Measurements from ENCODE around the gene ATP6V0E2.
A peak's percentile ranks its signal among the peaks of the same experiment; 100 is the strongest.

Gene ATP6V0E2

GRCh38 chr7:149838992-149839408 is 34.8 kb upstream of the ATP6V0E2 start:
- no peak for DNase-seq

GRCh38 chr7:149839933-149840332 is 33.8 kb upstream of the ATP6V0E2 start:
- no peak for DNase-seq

DNA sequence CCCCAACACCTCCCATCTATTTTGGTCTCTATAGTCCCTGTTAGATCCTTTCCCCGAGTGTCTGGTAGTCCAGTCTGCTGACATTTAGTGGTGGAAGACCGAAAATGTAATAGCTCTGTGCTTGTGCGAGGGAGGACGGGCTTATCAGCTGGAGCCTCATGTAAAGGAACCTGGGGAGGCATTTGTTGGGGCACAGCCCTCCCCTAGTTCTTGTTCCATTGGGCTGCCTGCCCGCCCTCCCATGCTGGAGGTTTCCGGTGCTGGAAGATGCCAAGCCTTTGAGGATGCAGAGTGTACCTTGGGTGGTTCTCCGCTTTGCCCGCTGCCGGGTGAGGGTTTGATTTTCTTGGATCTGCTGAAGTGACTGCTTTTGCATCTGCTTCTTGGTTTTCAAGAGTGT is 30.2 kb upstream of the ATP6V0E2 start:
- no peak for DNase-seq

GRCh38 chr7:149844445-149844844 is 29.3 kb upstream of the ATP6V0E2 start:
- DNase-seq: no peak

- DNase-seq: no peak
These were observed 28.4 kb upstream of the ATP6V0E2 start for GRCh38 chr7:149845257-149845980.

DNA sequence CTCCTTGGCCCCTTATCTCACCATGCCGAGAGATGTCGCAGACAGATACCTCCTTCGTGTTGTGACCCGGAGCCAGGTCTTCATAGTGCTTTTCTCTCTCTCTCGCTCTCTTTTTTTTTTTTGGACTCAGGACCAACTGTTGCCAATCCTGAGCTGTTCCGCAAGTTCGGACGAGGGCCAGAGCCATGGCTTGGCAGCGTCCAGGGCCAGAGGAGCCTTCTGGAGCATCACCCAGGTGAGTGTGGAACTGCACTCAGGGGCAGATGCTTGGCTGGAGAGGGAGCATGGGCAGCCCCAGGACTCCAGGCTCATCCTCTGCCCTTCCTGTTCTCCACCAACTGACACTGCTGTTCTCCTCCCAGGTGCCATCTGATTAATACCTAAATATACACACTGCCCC is 27.7 kb upstream of the ATP6V0E2 start:
- DNase-seq: no peak

DNA sequence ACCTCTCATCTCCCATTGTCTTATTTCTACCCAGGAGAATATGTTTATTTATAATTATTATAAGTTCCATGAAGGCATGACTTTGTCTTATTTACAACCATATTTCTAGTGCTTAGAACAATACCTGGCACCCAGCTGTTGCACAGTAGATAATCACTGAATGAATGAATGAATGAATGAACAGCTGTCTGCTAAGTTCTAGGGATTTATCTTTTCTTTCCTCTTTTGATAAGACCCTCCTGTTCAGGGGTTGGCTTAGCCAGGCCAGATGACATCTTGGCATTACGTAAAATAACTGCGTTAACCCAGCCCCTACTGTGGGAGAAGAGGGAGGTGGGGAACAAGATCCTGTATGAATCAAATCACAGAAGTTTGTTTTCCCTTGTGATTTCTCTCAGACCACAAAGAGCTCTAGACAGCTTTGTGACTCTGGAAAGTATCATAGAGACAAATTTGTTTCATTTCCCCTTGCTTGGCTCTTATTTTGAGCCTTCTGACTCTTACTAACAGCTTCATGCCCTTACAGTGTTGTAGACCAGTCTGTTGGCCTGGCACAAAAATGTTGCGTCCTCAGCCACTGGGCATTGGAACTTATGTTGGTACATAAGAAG is 27.2 kb upstream of the ATP6V0E2 start:
- no peak for DNase-seq

DNA sequence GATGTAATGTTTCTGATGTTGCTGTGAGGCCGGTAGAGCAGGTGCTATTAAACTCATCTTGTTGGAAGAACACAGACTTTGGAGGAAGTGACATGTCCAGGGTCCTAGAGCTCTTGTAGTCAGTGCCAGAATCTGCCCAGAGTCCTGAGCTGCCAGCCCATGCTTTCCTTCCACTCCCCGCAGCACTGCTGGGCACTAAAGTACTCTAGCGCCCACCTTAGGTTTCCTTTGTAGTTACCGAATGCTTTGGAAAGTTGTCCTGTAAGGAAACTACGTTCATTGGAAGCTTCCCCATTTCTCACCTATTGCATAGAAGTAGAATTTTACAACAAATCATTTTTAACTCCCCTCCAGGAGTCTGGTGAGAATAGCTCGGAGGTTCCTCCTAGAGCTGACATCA is 24.6 kb upstream of the ATP6V0E2 start:
- DNase-seq: no peak

- peak; percentile 26 for DNase-seq
These were observed 23.7 kb upstream of the ATP6V0E2 start for GRCh38 chr7:149850007-149850594.

DNA sequence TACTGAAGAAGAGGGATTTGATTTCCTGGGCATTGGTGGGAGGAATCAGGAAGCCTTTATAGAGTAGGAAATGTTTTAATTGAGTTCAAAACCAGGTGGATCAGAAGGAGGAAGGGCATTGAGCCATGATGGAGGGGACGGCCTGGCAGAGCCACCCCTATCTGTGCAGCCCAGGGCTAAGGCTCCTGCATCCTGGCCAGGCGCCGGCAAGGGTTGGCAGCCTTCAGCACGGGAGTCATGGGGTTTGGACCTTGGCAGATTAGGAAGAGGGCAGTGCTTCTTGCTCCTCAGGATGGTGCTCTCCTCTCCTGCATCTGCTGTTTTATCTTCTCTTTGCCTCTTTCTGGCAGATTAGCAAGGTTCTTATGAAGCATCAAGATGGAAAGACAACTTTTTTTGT is 23.1 kb upstream of the ATP6V0E2 start:
- DNase-seq: no peak

- DNase-seq: no peak
These were observed 22.3 kb upstream of the ATP6V0E2 start for GRCh38 chr7:149851449-149851848.

GRCh38 chr7:149853157-149853556 is 20.6 kb upstream of the ATP6V0E2 start:
- DNase-seq: no peak

DNA sequence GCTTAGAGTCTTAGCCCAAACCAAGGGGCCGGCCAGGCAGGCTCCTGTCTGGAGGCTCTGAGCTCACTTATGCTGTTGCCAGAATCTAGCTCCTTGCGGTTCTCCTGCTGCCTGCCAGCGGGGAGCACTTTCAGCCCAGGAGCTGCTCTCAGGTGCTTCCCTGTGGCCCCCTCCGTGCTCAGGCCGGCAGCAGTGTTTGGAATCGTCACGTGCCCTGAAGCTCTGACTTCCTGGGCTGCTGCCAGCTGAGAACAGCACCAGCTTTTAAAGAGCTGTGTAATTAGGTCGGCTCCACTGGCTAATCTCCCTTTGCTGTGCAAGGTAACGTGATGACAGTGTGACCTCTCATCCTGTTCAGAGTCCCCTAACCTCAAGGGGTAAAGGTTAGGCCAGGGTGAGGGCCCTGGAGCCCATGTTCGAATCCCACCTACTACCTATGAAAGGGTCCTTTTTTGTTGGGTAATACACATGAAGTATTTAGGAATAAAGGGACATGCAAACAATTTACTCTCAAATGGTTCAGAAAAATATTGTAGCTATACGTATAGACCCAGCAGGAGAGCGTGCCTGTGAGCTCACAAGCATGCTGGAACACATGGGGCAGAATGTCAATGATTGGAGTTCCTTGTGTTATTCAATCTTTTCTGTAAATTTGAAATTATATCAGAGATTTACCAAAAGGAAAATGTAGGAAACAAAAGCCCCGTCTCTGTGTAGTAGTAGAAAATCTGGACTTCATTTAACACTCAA is 19.0 kb upstream of the ATP6V0E2 start:
- peak; percentile 68 for DNase-seq

DNA sequence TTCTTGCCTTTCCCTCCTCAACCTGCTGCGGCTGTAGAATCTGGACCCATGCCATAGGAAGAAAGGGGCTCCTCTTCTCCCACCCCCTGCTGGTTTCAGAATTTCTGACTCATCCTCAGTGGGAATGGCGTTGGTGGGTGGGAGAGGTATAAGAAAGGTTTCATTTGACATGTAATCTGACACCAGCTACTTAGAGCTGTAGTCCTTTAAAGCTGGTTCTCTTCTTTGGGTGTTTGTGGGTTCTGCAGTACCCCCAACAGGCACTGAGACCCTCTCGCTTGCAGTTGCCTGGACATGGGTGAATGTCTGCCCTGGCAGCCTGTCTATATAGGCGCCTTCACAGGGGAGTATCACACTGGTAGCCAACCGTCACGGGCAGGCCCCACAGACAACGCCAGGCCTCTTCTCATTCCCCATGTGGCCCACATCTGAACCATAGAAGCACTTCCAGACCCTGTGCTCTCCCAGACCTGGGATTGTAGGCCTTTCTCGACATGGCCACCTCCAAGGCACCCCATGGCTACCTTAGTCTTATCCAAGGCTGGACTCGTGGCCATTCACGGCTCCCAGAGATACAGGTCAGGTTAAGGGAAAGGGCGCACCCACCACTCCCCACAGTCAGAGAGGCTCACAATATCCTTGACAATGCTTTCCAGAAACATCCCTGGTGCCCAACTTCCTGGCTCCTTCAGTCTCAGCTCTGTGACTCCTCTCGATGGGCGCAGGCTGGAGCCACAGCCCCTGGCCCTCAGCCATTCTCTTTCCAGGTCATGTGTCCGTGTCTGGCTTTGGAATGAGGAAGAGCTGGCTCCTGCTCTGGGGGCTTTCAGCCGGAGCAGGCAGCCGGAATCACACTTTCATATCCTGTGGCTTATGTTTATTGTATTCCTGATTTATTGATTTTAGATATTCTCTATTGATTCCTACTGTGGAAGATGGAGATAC is 18.1 kb upstream of the ATP6V0E2 start:
- no peak for DNase-seq

DNA sequence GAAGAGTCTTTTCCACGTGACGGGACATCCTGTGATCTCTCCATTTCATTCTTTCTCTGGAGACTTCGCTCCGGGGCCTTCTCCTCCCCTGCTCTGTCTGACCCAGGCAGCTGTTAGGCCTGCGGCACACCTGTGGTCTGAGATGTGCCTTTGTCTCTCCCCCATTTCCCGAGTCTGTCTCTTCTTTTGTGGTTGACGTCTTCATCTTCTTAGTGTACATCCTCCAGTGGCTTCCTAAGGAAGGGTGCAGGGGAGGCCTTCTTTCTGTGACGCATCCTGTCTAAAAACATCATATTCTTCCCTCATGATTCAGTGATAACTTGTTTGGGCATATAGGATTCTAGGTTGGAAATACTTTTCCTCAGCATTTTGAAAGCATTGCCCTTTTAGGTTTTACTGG is 17.2 kb upstream of the ATP6V0E2 start:
- peak; percentile 64 for DNase-seq

- DNase-seq: no peak
These were observed 14.4 kb upstream of the ATP6V0E2 start for GRCh38 chr7:149859369-149859768.

DNA sequence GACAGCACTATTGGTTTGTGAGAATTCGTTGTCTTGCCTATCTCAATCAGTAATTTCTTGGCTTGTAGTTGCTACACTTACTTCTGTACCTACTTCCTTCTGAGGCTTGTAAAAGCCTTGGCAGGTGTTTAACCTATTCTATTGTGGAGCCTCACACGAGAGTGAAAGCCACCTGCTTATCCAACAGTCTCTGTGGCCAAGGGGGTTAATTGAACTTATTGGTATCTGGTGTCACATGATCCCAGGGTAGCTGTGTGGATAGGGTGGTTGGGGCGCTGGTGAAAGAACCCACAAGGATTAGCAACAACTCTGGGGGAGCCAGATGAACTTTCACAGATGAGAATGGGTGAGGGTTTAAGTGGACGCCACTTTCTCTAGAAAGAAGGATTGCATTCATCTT is 13.9 kb upstream of the ATP6V0E2 start:
- no peak for DNase-seq

DNA sequence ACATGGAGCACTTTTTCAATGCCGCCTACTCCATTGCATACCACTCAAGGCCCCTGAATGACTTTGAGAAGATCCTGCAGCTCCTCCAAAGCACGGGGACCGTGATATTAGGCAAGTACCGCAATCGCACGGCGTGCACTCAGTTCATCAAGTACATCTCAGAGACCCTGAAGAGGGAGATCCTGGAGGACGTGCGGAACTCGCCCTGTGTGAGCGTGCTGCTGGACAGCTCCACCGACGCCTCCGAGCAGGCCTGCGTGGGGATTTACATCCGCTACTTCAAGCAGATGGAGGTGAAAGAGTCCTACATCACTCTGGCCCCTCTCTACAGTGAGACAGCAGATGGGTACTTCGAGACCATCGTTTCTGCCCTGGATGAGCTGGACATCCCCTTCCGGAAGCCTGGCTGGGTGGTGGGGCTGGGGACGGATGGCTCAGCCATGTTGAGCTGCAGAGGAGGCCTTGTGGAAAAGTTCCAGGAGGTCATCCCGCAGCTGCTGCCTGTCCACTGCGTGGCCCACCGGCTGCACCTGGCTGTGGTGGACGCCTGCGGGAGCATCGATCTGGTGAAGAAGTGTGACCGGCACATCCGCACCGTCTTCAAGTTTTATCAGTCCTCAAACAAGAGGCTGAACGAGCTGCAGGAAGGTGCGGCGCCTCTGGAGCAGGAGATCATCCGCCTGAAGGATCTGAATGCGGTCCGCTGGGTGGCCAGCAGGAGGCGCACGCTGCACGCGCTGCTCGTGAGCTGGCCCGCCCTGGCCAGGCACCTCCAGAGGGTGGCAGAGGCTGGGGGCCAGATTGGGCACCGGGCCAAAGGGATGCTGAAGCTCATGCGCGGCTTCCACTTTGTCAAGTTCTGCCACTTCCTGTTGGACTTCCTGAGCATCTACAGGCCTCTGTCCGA is 12.7 kb upstream of the ATP6V0E2 start:
- peak; percentile 47 for DNase-seq

GRCh38 chr7:149861728-149862045 is 12.1 kb upstream of the ATP6V0E2 start:
- DNase-seq: no peak

DNA sequence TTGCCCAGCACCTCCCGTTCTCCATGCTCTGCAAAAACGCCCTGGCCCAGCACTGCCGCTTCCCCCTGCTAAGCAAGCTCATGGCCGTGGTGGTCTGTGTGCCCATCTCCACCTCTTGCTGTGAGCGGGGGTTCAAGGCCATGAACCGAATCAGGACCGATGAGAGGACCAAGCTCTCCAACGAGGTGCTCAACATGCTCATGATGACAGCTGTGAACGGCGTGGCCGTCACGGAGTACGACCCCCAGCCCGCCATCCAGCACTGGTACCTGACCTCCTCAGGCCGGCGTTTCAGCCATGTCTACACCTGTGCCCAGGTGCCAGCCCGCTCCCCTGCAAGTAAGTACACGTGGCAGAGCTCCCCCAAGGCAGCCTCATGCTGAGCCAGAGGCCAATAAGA is 11.6 kb upstream of the ATP6V0E2 start:
- DNase-seq: no peak

GRCh38 chr7:149863500-149863899 is 10.3 kb upstream of the ATP6V0E2 start:
- DNase-seq: no peak

DNA sequence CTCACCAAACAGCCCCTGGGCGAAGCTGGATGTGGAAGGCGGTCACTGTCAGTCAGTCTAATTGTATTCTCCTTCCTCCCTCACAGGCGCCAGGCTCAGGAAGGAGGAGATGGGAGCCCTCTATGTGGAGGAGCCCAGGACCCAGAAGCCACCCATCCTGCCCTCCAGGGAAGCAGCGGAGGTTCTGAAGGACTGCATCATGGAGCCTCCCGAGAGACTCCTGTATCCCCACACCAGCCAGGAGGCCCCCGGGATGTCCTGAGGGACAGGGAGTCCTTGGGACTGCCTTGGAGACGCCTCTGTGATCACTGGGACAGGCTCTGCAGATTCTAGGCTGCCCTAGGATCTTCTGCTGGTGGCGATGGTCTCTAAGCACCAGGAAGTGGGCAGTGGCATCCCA is 9.7 kb upstream of the ATP6V0E2 start:
- DNase-seq: no peak

All from CD4-positive, alpha-beta T cell treated with Interleukin-17A for 4 hours (primary cell).